ENCODE measurements around the gene MBNL1. TPM values are rescaled to one million over a fixed set of nuclear protein-coding genes. Genes with fewer than 3 reads are reported as not detected.
A peak's percentile ranks its signal among the peaks of the same experiment; 100 is the strongest.

The MBNL1 gene
- total and polyA plus RNA-seq, 7 experiments from 2014 or later, result 371 to 675 (median 497) TPM

DNA sequence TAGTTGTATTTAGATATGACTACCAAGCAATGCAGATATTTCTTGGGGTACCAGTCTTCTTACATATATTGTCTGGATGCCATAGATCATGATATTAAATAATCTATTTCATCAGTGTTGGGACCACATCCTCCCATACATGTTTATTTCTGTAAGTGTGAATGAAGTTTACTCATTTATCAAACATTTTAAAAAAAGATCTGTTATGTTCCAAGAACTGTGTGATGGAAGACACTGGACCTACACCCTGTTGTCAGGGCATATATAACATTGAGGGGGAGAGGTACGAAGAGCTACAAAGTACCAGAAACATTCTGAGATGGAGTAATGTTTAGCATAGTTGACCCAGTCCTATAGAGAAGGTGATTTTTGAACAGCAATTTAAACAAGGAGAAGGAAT, 26.6 kb downstream of the MBNL1 start:
- H3K4me1 ChIP-seq (ENCODE audit: control insufficient read depth in 2 of 2, insufficient read depth in 2 of 2, low read length in 2 of 2), result peaks cover 77 to 79% of the 10 kb centered on the region in 2 donors
- POLR2A ChIA-PET, result interaction anchor here (0.6 to 1.4 kb wide), 4 partner anchors 12 to 124 kb away, joined by 3 to 4 read pairs (median 4); no protein-coding TSS in a partner anchor
- Mint-ChIP-seq H3K27me3 (no peaks in the 10 kb centered on the region), H3K9me3 (no peaks in the 10 kb centered on the region), H3K4me1 (peaks cover 60 to 93% (median 83%) of the 10 kb centered on the region in 7 donors), H3K36me3 (peaks cover 0 to 29% (median 20%) of the 10 kb centered on the region in 5 donors), H3K4me3 (peak overlapping the region; percentile 37 to 78 (median 72)), H3K27ac (peak overlapping the region; percentile 11 to 85 (median 72))
- H3K27me3 ChIP-seq (ENCODE audit: control insufficient read depth in 2 of 2, insufficient read depth in 2 of 2, low read length in 2 of 2), result no peaks in the 10 kb centered on the region
- peak overlapping the region; percentile 24 for H3K27ac ChIP-seq (ENCODE audit: low read depth, low read length)
- DNase-seq (no peak), ATAC-seq (no peak)
- H3K4me3 ChIP-seq (ENCODE audit: low read length), result peak overlapping the region; percentile 35
- CTCF ChIA-PET, result no interaction called here
- H3K36me3 ChIP-seq (ENCODE audit: control insufficient read depth in 2 of 3, insufficient read depth in 3 of 3, low read length in 3 of 3), result peaks cover 3 to 10% (median 10%) of the 10 kb centered on the region in 3 experiments
- intact Hi-C loops (cut with micrococcal nuclease), result loop anchor here in 1 of 2 donors (5.0 kb wide), 1 partner anchor 223 kb away; no protein-coding TSS in a partner anchor
- no peaks in the 10 kb centered on the region for H3K9me3 ChIP-seq (ENCODE audit: control insufficient read depth in 2 of 3, low read length in 3 of 3)

DNA sequence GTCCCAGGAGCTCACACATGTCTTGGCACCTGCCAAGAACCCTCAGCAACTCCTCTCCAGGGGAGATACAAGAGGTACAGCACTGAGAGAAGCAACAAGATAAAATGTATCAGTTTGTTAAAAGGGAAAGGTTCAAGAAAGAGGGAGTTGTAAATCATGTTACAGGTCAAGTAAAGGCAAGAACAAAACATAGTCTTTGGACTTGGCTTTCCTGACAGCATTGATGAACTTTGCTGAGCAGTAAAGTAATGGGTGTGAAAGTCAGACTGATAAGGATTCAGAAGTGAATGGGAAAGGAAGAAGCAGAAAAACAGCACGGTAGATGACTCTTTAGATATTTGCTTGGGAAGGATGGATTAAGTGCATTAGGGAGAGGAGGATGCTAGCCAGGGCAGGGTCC, 27.1 kb downstream of the MBNL1 start:
- ChIA-PET CTCF (no interaction called here), POLR2A (interaction anchor here (0.6 to 1.4 kb wide), 6 partner anchors 10 to 141 kb away, joined by 3 to 5 read pairs (median 4); no protein-coding TSS in a partner anchor)
- H3K4me3 Mint-ChIP-seq, result peak overlapping the region; percentile 37 to 78 (median 72)
- peak overlapping the region; percentile 24 for H3K27ac ChIP-seq (ENCODE audit: low read depth, low read length)
- H3K36me3 ChIP-seq (ENCODE audit: control insufficient read depth in 2 of 3, insufficient read depth in 3 of 3, low read length in 3 of 3), result peaks cover 3 to 12% (median 10%) of the 10 kb centered on the region in 3 experiments
- DNase-seq, result no peak
- intact Hi-C loops (cut with micrococcal nuclease), result loop anchor here in 1 of 2 donors (5.0 kb wide), 1 partner anchor 224 kb away; no protein-coding TSS in a partner anchor
- no peaks in the 10 kb centered on the region for H3K9me3 ChIP-seq (ENCODE audit: control insufficient read depth in 2 of 3, low read length in 3 of 3)
- H3K4me3 ChIP-seq (ENCODE audit: low read length), result peak overlapping the region; percentile 35
- H3K4me1 Mint-ChIP-seq, result peaks cover 60 to 93% (median 83%) of the 10 kb centered on the region in 7 donors
- H3K27me3 Mint-ChIP-seq, result no peaks in the 10 kb centered on the region
- ATAC-seq, result no peak
- no peaks in the 10 kb centered on the region for H3K27me3 ChIP-seq (ENCODE audit: control insufficient read depth in 2 of 2, insufficient read depth in 2 of 2, low read length in 2 of 2)
- H3K27ac Mint-ChIP-seq, result peak overlapping the region; percentile 11 to 85 (median 72)
- H3K4me1 ChIP-seq (ENCODE audit: control insufficient read depth in 2 of 2, insufficient read depth in 2 of 2, low read length in 2 of 2), result peaks cover 76 to 78% of the 10 kb centered on the region in 2 donors
- H3K36me3 Mint-ChIP-seq, result peaks cover 0 to 32% (median 20%) of the 10 kb centered on the region in 5 donors
- H3K9me3 Mint-ChIP-seq, result no peaks in the 10 kb centered on the region

DNA sequence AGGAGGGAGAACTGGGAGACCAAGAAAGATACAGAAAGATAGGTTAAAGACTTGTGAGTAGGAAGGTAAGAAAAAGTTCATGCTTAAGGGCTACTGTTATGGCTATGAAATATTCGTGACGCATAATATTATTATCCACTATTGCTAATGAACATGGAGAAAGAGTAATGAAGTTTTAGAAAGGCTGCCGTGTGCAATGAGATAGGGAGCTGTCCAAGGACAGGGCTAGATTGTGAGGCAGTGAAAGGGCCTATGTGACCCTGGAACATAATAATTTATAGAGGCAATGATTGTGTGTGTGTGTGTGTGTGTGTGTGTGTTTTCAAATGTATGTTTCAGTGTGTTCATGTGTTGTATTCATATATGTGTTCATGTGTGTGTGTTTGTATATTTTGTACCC, 27.7 kb downstream of the MBNL1 start:
- Histone ChIP-seq H3K36me3 (ENCODE audit: control insufficient read depth in 2 of 3, insufficient read depth in 3 of 3, low read length in 3 of 3) (peaks cover 3 to 12% (median 10%) of the 10 kb centered on the region in 3 experiments), H3K4me1 (ENCODE audit: control insufficient read depth in 2 of 2, insufficient read depth in 2 of 2, low read length in 2 of 2) (peaks cover 77 to 79% of the 10 kb centered on the region in 2 donors), H3K9me3 (ENCODE audit: control insufficient read depth in 2 of 3, low read length in 3 of 3) (no peaks in the 10 kb centered on the region), H3K4me3 (ENCODE audit: low read length) (peak overlapping the region; percentile 35), H3K27me3 (ENCODE audit: control insufficient read depth in 2 of 2, insufficient read depth in 2 of 2, low read length in 2 of 2) (no peaks in the 10 kb centered on the region), H3K27ac (ENCODE audit: low read depth, low read length) (peak overlapping the region; percentile 24)
- no peak for DNase-seq
- peaks cover 0 to 32% (median 20%) of the 10 kb centered on the region in 5 donors for H3K36me3 Mint-ChIP-seq
- ATAC-seq, result no peak
- H3K27ac Mint-ChIP-seq, result peak overlapping the region; percentile 11 to 85 (median 72)
- H3K4me1 Mint-ChIP-seq, result peaks cover 57 to 93% (median 82%) of the 10 kb centered on the region in 7 donors
- H3K27me3 Mint-ChIP-seq, result no peaks in the 10 kb centered on the region
- intact Hi-C loops (cut with micrococcal nuclease), result loop anchor here in 1 of 2 donors (5.0 kb wide), 1 partner anchor 224 kb away; no protein-coding TSS in a partner anchor
- ChIA-PET POLR2A (interaction anchor here (0.6 to 3.8 kb wide), 6 partner anchors 9 to 140 kb away, joined by 3 to 17 read pairs (median 4); no protein-coding TSS in a partner anchor), CTCF (no interaction called here)
- no peaks in the 10 kb centered on the region for H3K9me3 Mint-ChIP-seq
- H3K4me3 Mint-ChIP-seq, result peak overlapping the region; percentile 37 to 78 (median 72)

DNA sequence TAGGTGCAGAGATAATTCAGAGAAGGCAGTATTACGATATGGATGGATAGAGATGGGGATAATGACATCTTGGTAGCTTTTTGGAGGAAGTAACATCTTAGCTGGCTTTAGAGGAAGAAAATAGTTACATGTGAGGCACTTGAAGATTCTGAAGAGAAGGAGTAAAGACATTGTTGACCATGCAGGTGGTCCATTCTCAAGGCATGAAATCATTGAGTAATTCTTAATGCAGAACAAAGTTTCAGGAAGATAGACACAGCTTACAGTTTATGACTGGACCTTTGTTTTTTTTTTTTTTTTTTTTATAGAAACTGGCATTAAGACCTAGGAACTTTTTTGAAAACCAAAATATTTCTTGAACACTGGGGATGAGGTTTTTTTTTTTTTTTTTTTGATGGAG, 28.2 kb downstream of the MBNL1 start:
- no peak for ATAC-seq
- peak overlapping the region; percentile 24 for H3K27ac ChIP-seq (ENCODE audit: low read depth, low read length)

DNA sequence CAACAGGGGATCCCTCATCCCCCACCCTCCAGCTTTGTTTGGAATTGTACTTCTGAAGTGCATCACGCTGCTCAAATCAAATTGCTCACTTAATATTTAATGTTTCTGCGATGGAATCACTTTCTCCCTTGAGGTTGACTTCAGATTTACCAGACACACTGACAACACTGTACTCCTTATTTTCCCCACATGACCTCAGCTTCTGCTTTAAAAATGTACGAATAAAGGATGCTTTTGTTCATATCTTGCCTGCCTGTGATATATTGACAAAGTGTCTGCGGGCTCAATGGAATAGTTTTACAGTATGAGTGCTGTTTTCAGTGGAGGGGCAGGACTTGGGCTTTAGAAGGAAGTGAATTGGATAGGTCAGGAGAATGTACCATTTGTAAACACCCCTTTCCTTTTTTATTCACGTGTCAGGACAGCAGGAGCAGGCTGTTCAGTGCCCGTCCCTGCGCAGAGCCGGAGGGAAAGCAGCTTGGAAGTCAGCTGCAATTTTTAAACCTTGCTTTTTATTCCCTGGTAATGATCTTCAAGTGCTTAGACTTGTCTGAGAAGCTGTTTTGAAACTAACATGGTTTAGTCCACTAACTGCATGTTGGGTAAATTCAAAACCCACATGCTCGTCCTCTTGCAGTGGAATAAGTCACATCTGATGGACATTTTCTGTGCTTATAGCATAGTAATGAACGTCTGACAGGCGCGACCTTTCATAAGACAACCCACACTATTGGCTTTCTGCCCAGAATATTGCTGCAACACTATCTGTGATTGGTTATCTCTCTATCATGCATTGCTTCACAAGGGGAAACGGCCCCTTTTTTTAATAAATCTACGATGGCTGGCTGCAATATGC, 29.9 kb downstream of the MBNL1 start:
- DNase-seq (peak in 8 of 9 donors; percentile 43 to 77 (median 72)), ATAC-seq (peak; percentile 83)
- Mint-ChIP-seq H3K27me3 (no peaks in the 10 kb centered on the region), H3K27ac (peak overlapping the region; percentile 78 to 98 (median 89)), H3K9me3 (no peaks in the 10 kb centered on the region), H3K4me3 (peak overlapping the region; percentile 70 to 85 (median 76)), H3K4me1 (peaks cover 55 to 95% (median 82%) of the 10 kb centered on the region in 7 donors), H3K36me3 (peaks cover 0 to 31% (median 20%) of the 10 kb centered on the region in 5 donors)
- ChIA-PET POLR2A (interaction anchor here (0.8 to 3.8 kb wide), 6 partner anchors 14 to 111 kb away, joined by 3 to 17 read pairs (median 4); no protein-coding TSS in a partner anchor), CTCF (no interaction called here)
- Histone ChIP-seq H3K36me3 (ENCODE audit: control insufficient read depth in 2 of 3, insufficient read depth in 3 of 3, low read length in 3 of 3) (peaks cover 3 to 16% (median 10%) of the 10 kb centered on the region in 3 experiments), H3K9me3 (ENCODE audit: control insufficient read depth in 2 of 3, low read length in 3 of 3) (no peaks in the 10 kb centered on the region), H3K27me3 (ENCODE audit: control insufficient read depth in 2 of 2, insufficient read depth in 2 of 2, low read length in 2 of 2) (no peaks in the 10 kb centered on the region), H3K4me3 (ENCODE audit: low read length) (peak overlapping the region; percentile 45), H3K27ac (ENCODE audit: low read depth, low read length) (peak overlapping the region; percentile 64), H3K4me1 (ENCODE audit: control insufficient read depth in 2 of 2, insufficient read depth in 2 of 2, low read length in 2 of 2) (peaks cover 80% of the 10 kb centered on the region in 2 donors)
- intact Hi-C loops (cut with micrococcal nuclease), result loop anchor here (1.0 to 5.0 kb wide), 6 partner anchors 7 to 226 kb away; partner anchors contain the start of gene MBNL1 (in 1 of the 2)

More for the DNA sequence above, 28.2 kb downstream of the MBNL1 start:
- Histone ChIP-seq H3K4me1 (ENCODE audit: control insufficient read depth in 2 of 2, insufficient read depth in 2 of 2, low read length in 2 of 2) (peaks cover 78 to 79% of the 10 kb centered on the region in 2 donors), H3K36me3 (ENCODE audit: control insufficient read depth in 2 of 3, insufficient read depth in 3 of 3, low read length in 3 of 3) (peaks cover 3 to 16% (median 10%) of the 10 kb centered on the region in 3 experiments), H3K27me3 (ENCODE audit: control insufficient read depth in 2 of 2, insufficient read depth in 2 of 2, low read length in 2 of 2) (no peaks in the 10 kb centered on the region), H3K9me3 (ENCODE audit: control insufficient read depth in 2 of 3, low read length in 3 of 3) (no peaks in the 10 kb centered on the region), H3K4me3 (ENCODE audit: low read length) (no peak overlapping the region)
- no peak for DNase-seq
- Mint-ChIP-seq H3K9me3 (no peaks in the 10 kb centered on the region), H3K36me3 (peaks cover 0 to 32% (median 20%) of the 10 kb centered on the region in 5 donors), H3K4me3 (peak overlapping the region; percentile 27 to 78 (median 72)), H3K27ac (peak overlapping the region; percentile 8 to 85 (median 72)), H3K27me3 (no peaks in the 10 kb centered on the region), H3K4me1 (peaks cover 53 to 93% (median 82%) of the 10 kb centered on the region in 7 donors)
- POLR2A ChIA-PET, result interaction anchor here (0.6 to 3.8 kb wide), 5 partner anchors 9 to 77 kb away, joined by 3 to 17 read pairs (median 5); no protein-coding TSS in a partner anchor
- intact Hi-C loops (cut with micrococcal nuclease), result loop anchor here in 1 of 2 donors (5.0 kb wide), 1 partner anchor 225 kb away; no protein-coding TSS in a partner anchor
- CTCF ChIA-PET, result no interaction called here

All from naive thymus-derived CD4-positive, alpha-beta T cell (primary cell).